NK-92 (cell line): Measurements from ENCODE around the gene OBSCN.
A peak's percentile ranks its signal among the peaks of the same experiment; 100 is the strongest.

Experiments used
- DNase-seq: peaks from one replicate; lab custom pipeline; 2025; ENCODE audit not compliant: unreplicated experiment; lab: John Stamatoyannopoulos, UW

Gene OBSCN, protein sequence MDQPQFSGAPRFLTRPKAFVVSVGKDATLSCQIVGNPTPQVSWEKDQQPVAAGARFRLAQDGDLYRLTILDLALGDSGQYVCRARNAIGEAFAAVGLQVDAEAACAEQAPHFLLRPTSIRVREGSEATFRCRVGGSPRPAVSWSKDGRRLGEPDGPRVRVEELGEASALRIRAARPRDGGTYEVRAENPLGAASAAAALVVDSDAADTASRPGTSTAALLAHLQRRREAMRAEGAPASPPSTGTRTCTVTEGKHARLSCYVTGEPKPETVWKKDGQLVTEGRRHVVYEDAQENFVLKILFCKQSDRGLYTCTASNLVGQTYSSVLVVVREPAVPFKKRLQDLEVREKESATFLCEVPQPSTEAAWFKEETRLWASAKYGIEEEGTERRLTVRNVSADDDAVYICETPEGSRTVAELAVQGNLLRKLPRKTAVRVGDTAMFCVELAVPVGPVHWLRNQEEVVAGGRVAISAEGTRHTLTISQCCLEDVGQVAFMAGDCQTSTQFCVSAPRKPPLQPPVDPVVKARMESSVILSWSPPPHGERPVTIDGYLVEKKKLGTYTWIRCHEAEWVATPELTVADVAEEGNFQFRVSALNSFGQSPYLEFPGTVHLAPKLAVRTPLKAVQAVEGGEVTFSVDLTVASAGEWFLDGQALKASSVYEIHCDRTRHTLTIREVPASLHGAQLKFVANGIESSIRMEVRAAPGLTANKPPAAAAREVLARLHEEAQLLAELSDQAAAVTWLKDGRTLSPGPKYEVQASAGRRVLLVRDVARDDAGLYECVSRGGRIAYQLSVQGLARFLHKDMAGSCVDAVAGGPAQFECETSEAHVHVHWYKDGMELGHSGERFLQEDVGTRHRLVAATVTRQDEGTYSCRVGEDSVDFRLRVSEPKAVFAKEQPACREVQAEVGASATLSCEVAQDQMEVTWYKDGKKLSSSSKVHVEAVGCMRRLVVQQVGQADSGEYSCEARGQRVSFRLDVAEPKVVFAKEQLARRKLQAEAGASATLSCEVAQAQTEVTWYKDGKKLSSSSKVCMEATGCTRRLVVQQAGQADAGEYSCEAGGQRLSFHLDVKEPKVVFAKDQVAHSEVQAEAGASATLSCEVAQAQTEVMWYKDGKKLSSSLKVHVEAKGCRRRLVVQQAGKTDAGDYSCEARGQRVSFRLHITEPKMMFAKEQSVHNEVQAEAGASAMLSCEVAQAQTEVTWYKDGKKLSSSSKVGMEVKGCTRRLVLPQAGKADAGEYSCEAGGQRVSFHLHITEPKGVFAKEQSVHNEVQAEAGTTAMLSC (N-terminal part only)

DNA sequence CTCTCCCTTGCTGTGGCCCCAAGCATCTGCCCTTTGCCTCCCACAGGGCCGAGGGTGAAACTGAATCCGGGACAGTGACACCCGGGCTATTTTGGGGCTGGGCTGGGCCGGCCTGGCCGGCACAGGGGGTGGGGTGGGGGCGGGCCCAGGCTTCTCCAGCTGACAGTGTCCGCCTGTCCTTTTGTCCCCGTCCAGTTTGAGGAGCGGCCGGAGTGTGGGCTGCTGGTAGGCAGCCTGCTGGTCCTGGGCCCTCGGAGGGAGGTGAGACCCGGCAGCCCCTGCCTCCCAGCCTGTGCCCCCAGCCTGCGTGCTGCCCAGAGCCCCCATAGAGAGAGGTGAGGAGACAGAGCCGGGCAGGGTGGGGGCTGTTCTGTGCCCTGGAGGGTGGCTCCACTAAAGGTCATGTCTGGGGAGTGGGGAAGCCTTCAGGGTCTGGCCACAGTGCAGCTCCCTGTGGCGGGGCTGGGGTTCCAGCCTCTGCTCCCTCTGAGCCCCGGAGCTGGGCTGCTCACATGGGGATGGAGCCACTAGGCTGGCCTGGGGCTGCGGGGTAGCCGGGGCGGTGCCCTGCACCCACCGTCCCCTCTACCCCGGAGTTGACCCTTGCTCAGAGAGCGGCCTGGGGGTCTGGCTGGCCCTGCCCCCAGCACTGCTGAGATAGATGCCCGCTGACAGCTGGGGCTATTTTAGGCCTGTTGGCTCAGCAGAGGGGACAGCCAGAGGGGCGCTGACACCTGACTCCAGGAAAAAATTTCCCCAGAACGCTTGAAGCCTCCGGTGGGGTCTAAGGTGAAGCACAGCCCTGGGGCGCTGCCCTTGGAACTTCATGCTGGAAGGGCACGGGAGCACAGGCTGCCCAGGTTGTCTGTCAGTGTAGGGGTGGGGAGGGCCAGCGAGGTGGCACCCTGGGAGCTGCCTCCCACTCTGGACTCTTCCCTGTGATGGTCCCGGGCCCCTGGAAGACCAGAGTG, at the start of gene OBSCN:
Gene OBSCN, plus strand, starts transcription at position 194 of the 971 bp plus-strand sequence. CDS start 3,740 bp downstream, outside the sequence.
- DNase-seq, result no peak

DNA sequence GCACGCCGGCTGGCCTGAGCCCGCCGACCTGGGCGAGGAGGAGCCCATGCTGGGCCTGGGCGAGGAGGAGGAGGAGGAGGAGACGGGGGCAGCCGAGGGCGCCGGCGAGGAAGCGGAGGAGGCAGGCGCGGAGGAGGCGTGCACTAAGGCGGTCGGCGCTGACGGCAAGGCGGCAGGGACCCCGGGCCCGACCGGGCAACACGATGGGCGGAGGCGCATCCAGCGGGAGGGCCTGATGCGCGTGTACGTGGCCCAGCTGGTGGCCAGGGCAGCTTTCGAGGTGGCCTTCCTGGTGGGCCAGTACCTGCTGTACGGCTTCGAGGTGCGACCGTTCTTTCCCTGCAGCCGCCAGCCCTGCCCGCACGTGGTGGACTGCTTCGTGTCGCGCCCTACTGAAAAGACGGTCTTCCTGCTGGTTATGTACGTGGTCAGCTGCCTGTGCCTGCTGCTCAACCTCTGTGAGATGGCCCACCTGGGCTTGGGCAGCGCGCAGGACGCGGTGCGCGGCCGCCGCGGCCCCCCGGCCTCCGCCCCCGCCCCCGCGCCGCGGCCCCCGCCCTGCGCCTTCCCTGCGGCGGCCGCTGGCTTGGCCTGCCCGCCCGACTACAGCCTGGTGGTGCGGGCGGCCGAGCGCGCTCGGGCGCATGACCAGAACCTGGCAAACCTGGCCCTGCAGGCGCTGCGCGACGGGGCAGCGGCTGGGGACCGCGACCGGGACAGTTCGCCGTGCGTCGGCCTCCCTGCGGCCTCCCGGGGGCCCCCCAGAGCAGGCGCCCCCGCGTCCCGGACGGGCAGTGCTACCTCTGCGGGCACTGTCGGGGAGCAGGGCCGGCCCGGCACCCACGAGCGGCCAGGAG, 49.5 kb upstream of the OBSCN start:
- no peak for DNase-seq

DNA sequence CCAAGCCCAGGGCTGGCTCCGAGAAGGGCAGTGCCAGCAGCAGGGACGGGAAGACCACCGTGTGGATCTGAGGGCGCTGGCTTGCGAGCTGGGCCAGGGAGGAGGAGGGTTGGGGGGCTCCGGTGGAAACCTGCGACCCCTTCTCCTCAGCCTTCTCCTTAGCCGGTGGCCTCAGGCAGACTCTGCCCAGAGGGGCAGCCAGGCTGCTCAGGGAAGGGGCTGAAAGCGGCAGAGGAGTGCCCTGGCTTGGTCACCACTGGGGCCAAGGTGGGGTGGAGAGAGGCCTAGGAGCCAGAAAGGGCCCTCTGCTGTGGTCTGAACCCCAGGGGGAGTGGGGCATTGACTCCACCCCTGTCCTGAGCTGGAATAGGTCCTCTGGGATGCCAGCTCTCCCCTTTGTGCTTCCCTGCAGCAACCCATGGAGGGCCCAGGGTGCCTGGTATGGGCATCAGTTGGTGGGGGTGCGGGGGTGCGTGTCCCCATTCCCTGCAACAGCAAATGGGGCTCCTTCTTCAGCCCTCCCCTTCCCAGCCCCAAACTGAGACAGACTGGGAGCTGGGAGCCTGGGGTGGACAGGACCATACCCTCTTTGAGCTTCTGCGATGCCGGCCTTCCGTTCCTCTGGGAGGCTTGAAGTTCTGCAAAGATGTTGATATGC, 48.7 kb upstream of the OBSCN start:
- no peak for DNase-seq

DNA sequence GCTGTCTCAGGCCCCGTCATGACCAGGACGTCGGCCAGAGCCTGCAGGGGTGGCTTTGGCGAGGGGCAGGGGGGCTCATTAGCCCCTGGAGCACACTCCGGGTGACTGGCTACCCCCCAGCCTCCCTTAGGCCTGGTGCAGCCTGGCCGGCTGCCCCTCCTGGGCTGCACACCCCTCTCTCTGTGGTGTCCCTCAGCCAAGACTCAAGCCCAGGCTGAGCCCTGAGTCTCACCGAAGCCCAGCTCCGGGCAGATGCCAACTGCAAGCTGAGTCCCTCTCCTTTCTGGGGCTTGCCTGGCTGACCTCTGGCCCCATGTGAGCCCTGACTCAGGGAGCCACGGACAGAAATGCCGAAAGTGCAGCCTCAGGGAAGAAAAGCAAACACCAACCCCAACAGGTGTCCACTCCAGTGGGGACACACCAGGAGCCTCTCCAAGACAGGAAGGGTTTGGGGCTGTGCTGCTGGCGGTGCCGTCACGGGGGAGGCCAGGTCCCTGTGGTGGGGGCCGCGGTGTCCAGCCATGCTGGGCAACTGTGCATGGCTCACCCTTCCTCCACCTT, 47.6 kb upstream of the OBSCN start:
- no peak for DNase-seq

DNA sequence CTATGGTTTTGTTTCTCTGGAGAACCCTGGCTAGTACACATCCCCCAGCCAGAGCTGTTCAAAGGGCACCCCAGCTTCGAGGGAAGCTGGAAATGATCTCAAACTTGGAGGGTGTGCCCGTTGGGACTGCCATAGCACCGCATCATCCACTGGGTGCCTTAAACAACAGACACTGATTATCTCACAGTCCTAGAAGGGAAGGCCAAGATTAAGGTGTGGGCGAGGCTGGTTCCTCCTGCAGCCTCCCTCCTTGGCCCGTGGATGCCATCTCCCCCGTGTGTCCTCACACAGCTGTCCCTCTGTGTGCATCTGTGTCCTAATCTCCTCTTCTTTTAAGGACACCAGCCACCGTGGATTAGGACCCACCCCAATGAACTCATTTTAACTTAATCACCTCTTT, 46.5 kb upstream of the OBSCN start:
- no peak for DNase-seq

GRCh38 chr1:228161866-228162265, 46.0 kb upstream of the OBSCN start:
- DNase-seq, result no peak

GRCh38 chr1:228162286-228163006, 45.4 kb upstream of the OBSCN start:
- no peak for DNase-seq

DNA sequence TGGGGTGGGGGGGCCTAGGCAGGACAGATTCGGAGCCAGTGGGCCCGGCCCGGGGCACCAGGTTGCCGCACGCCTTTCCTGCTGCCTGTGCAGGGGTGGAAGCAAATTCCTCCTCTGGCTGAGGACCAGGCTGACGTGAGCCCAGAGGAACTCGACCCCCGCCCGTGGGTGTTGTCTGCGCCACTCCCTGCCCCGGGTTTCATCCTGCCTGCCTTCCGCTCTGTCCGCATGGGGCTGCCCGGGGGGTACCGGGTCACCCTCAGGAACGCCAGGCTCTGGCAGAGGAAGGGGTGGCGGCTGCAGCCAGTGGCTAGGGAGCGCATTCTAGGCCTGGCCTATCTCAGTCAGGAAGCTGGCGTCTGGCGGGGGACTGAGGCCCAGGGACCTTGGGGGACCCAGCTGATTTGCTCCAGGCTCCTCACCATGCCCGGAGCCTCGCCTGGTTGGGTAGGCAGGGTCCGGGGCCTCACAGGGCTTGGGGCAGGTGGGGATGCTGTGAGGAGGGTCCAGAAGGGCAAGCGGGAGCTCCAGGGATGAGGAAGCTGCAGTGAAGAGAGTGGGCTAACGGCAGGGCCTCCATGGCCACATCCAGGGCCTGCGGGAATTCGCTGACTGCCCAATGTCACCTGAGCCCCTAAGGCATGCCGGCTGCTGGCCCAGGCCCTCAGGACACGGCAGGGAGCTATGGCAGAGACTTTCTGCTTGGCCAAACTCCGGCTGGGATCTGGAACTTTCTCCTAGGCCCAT, 44.7 kb upstream of the OBSCN start:
- DNase-seq, result no peak

DNA sequence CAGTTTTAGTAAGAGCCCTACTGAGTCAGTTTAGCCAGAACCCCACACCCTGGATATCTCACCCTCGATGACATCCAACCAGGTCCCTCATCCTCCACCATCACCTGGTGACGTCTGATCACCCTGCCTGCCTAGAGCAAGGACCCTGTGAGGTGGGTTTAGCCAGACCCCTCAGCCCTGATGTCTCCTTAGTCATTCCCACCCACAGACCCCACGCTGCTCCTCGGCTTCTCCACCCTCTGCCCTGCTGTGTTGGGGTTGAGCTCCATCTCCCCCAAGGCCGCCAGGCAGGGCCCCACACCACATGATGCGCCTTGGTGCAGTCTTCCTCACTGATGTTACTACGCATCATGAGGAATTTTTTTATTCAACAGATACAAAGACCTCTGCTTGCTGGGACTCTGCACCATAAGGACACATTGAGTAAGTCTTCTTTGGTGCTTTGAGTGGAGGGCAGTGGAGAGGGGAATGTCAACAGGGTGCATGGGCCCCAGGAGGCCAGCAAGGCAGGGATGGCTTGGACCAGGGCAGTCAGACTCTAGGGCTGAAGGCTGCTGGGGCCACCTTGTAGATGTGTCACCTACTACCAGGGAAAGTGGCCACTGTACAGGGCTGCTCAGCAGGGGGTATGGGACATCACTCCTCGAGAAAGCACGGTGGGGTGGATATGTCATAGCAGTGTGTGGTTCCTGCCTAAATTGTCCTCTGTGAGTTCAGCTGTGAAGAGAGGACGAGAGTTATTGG, 43.9 kb upstream of the OBSCN start:
- no peak for DNase-seq

- no peak for DNase-seq
Measured at GRCh38 chr1:228164561-228165371, 43.1 kb upstream of the OBSCN start.

GRCh38 chr1:228165372-228166169, 42.3 kb upstream of the OBSCN start, which contains the start of gene IBA57:
TSS of gene IBA57 (plus strand) at chr1:228165804. CDS start at chr1:228165817, 13 bp downstream.
- peak; percentile 97 for DNase-seq

GRCh38 chr1:228166170-228166936, 41.5 kb upstream of the OBSCN start:
- DNase-seq, result no peak

- no peak for DNase-seq
Measured at GRCh38 chr1:228168563-228169270, 39.1 kb upstream of the OBSCN start.
